NCI-H226 (cell line): Measurements from ENCODE around the gene CHAF1A.
A peak's percentile ranks its signal among the peaks of the same experiment; 100 is the strongest.

Experiments used
- DNase-seq: peaks from one replicate; pipeline ENCODE4 v3.0.0-alpha.2; 2015

Gene CHAF1A

GRCh38 chr19:4457654-4458395 lies 55.4 kb downstream of the CHAF1A start, which contains the start of gene UBXN6:
Gene UBXN6, minus strand, starts transcription at chr19:4457794. Its CDS starts 97 bp downstream, at chr19:4457697.
- peak; percentile 95 for DNase-seq

GRCh38 chr19:4464815-4465581 lies 62.6 kb downstream of the CHAF1A start:
- DNase-seq: no peak

GRCh38 chr19:4467835-4468234 lies 65.4 kb downstream of the CHAF1A start:
- DNase-seq: no peak

- peak; percentile 99 for DNase-seq
Measured at GRCh38 chr19:4471403-4472173, 69.1 kb downstream of the CHAF1A start.

- DNase-seq: no peak
Measured at GRCh38 chr19:4472174-4472974, 69.9 kb downstream of the CHAF1A start, which contains the start of gene HDGFL2. Gene HDGFL2, plus strand, starts transcription at chr19:4472297. Its CDS starts 54 bp downstream, at chr19:4472351.

GRCh38 chr19:4473011-4473762 lies 70.7 kb downstream of the CHAF1A start:
- DNase-seq: no peak

GRCh38 chr19:4473763-4474513 lies 71.5 kb downstream of the CHAF1A start:
- no peak for DNase-seq

- peak; percentile 69 for DNase-seq
Measured at GRCh38 chr19:4474514-4475022, 72.1 kb downstream of the CHAF1A start.

GRCh38 chr19:4477034-4477801 lies 74.8 kb downstream of the CHAF1A start:
- DNase-seq: no peak

- DNase-seq: no peak
Measured at GRCh38 chr19:4482721-4483364, 80.4 kb downstream of the CHAF1A start.

GRCh38 chr19:4483385-4483784 lies 80.9 kb downstream of the CHAF1A start:
- no peak for DNase-seq

- DNase-seq: no peak
Measured at GRCh38 chr19:4487572-4487971, 85.1 kb downstream of the CHAF1A start.

GRCh38 chr19:4488496-4488895 lies 86.1 kb downstream of the CHAF1A start:
- DNase-seq: no peak

GRCh38 chr19:4491446-4491845 lies 89.0 kb downstream of the CHAF1A start:
- no peak for DNase-seq

- no peak for DNase-seq
Measured at GRCh38 chr19:4492337-4493103, 90.1 kb downstream of the CHAF1A start.
